Stimulated activated CD8-positive, alpha-beta memory T cell treated with anti-CD3 and anti-CD28 coated beads, Interleukin-4, amount 100 ng/mL, for 24 hours (primary cell): Measurements from ENCODE around the gene ANGEL2.
"Not testable (repeated sequence)": the region's sequence is repeated elsewhere in the genome, so short reads cannot be mapped to it uniquely, and the experiment has no call there.

Experiments used
- DNase-seq: peaks from one replicate; pipeline ENCODE4 v3.0.0-alpha.2; 2020; ENCODE audit warnings: low read depth

ANGEL2 gene

GRCh38 chr1:212975111-212975918, 40.4 kb downstream of the ANGEL2 start:
- no peak for DNase-seq

DNA sequence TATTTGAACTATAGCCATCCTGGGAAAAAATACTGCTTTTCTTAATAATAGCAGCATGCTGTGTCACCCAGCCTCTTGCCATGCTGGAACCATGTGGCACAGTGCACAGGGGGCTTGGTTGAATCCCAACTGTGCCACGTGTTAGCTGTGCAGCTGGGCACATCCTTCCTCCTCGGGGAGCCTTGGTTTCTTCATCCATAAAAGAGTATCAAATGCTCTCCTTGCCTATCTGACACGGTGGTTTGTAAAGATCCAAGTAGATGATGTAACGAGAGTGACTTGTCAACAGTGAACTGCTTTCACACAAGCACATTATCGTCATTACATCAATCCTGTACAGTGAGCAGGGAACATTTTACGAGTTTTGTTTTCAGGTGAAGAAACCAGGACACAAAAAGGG, 41.0 kb downstream of the ANGEL2 start:
- no peak for DNase-seq

DNA sequence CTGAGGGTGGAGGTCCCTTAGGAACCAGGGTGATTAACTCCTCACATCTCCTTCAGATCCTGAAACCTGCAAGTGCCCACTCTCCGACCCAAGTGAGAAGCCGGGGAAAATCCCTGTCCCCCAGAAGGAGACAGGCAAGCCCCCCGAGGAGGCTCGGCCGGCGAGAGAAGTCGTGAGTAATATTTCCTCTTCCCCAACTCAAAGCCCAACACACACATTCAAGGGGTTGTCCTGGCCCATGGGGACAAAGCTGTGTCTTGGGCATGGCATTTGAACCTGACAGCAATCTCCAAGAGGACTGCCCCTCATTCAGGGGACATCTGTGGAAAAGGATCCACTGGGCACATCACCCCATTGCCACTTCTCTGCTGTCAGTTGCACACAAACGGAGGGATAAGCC, 41.8 kb downstream of the ANGEL2 start:
- no peak for DNase-seq

GRCh38 chr1:212973426-212973825, 42.2 kb downstream of the ANGEL2 start:
- DNase-seq: no peak

GRCh38 chr1:212971312-212971711, 44.4 kb downstream of the ANGEL2 start:
- no peak for DNase-seq

- no peak for DNase-seq
Measured at GRCh38 chr1:212970085-212970484, 45.6 kb downstream of the ANGEL2 start.

GRCh38 chr1:212968368-212968863, 47.3 kb downstream of the ANGEL2 start:
- no peak for DNase-seq

DNA sequence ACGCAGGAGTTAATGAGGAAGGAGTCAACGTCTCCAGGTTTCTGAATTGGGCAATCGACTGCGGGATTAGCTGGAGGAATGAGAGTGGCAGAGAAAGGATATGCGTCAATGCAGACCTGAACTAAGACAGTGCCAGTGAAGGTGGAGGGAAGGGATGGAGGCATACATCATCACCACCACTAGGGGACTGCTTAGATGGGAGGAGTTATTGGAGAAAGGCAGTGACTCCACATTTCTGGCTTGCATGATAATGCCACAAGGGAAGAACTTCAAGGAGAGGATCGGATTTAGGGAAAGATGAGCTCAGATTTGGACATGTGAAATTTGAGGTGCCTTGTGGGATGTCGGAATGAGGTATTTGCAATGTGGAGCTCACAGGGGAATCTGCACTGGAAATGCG, 47.9 kb downstream of the ANGEL2 start:
- DNase-seq: no peak

DNA sequence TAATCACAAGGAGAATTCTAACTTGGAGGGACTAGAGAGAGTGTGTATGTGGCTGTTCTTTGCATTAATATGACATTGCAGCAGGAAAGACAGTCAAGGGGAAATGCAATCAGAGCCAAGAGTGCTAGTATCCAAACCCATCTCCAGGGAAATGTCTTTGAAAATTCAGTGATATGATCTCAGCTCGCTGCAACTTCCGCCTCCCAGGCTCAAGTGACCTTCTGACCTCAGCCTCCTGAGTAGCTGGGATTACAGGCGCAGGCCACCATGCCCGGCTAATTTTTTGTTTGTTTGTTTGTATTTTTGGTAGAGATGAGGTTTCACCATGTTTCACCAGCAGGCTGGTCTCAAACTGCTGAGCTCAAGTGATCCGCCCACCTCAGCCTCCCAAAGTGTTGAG, 49.1 kb downstream of the ANGEL2 start:
- no peak for DNase-seq

DNA sequence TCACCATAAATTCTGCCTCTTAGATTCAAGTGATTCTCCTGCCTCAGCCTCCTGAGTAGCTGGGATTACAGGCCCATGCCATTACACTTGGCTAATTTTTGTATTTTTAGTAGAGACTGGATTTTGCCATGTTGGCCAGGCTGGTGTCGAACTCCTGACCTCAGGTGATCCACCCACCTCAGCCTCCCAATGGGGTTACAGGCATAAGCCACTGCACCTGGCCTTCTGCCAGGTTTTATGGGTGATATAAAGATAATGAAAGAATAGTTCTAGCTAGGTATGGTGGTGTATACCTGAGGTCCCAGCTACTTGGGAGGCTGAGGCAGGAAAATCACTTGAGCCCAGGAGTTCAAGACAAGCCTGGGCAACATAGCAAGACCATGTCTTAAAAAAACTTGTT, 50.7 kb downstream of the ANGEL2 start:
- not testable (repeated sequence) for DNase-seq

GRCh38 chr1:212964102-212964501, 51.6 kb downstream of the ANGEL2 start:
- no peak for DNase-seq

- DNase-seq: no peak
Measured at GRCh38 chr1:212962509-212962908, 53.2 kb downstream of the ANGEL2 start.

GRCh38 chr1:212960932-212961331, 54.7 kb downstream of the ANGEL2 start:
- no peak for DNase-seq

GRCh38 chr1:212959266-212960220, 56.1 kb downstream of the ANGEL2 start:
- no peak for DNase-seq

GRCh38 chr1:212958175-212958574, 57.5 kb downstream of the ANGEL2 start:
- DNase-seq: no peak

DNA sequence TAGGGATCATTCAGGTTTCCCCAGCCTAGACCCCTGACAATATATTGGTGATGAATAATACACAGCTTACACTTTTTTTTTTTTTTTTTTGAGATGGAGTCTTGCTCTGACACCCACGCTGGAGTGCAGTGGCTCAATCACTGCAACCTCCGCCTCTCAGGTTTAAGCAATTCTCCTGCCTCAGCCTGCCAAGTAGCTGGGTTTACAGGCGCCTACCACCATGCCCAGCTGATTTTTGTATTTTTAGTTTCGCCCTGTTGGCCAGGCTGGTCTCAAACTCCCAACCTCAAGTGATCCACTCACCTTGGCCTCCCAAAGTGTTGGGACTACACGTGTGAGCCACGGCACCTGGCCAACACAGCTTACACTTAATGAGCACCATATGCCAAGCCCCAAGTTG, 58.1 kb downstream of the ANGEL2 start:
- DNase-seq: no peak

DNA sequence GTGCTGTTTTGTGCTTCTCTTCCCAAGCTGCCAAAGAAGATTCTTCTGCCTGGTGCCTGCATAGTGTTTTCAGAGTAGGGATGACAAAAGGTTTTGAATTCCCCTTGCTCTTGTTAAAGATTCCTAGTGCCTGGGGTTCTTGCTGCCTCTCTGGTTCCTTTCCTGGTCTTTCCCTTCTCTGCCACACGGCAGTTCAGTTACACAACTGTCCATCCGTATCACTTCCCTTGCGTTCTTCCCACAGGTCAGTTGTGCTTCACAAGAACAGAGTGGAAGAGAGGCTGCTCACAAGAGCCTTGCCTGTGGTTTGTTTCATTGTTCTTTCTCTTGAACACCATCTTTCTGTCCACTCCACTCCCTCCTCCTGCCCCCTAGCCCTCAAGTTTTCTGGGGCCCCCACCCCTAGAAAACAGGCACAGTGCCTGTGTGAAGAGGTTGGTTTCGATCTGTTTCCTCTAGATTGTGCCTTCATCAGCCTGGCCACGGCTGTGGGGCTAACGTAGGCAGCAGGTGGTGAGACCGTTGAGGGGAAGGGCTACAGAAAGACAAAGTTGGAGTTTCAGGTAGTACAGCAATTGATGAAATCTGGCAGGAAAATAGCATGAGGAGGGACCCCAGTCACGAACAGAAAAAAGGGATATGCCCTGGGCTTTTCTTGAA, 59.6 kb downstream of the ANGEL2 start:
- DNase-seq: no peak

- DNase-seq: no peak
Measured at GRCh38 chr1:212955098-212955497, 60.6 kb downstream of the ANGEL2 start.

- no peak for DNase-seq
Measured at GRCh38 chr1:212954514-212954913, 61.2 kb downstream of the ANGEL2 start.

DNA sequence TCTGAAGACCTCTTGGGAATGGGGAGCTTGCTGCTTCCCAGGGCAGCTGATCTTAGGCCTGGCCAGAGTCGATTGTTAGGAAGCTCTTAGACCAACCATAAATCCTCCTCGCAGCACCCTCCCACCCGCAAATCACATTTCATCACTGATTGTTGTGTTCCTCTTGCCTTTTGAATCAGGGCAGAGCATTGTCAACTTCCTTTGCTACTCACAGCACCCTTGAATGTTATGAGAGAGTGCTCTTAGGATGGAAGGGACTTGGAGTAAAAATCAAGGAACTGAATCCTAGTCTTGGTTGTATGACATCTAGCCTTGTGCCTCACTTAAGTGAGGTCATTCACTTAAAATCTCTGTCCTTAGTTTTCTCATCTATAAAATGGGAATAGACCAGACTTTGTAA, 62.3 kb downstream of the ANGEL2 start:
- no peak for DNase-seq

DNA sequence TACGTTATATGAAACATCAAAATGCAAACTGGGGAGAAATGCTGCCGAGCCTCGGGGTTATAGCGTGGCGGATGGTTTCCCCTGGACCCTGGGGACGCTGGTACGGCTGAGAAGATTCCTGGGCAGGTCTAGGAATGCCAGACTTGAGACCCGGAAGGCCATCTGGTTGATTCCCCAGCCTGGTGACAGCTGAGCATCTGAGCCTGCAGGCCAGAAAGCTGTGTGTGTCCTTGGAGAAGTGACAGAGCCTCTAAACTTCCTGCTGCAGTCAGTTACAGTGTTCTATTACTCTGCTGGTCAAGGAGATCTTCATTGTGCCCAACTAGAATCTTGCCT, 63.1 kb downstream of the ANGEL2 start:
- DNase-seq: no peak

- no peak for DNase-seq
Measured at GRCh38 chr1:212951947-212952640, 63.6 kb downstream of the ANGEL2 start.
